HL-60 (cell line): Measurements from ENCODE around the gene KIF2A.

Experiments used
- DNase-seq, 2 experiments: peaks; one replicate each; pipeline ENCODE4 v3.0.0-alpha.2; 2010 to 2020; ENCODE audit warnings: low read depth in 1 of 2, low spot score in 1 of 2
- H3K27ac ChIP-seq: fragments of 250-450 bp; sonication (Bioruptor Pico); replicated peaks from 2 replicates; pipeline ENCODE4 v1.5.1; 2020; ENCODE audit warnings: mild to moderate bottlenecking, moderate library complexity
- H3K27me3 ChIP-seq: fragments of 250-450 bp; sonication (Bioruptor Pico); 2 replicates; pipeline ENCODE4 v1.5.1; 2021; ENCODE audit warnings: mild to moderate bottlenecking, moderate library complexity; ENCODE audit not compliant: insufficient read depth, poor library complexity, severe bottlenecking
- H3K4me3 ChIP-seq: replicated peaks from 2 replicates; pipeline ENCODE4 v1.5.1; 2011; ENCODE audit warnings: mild to moderate bottlenecking, control low read depth, low read length; ENCODE audit not compliant: insufficient read depth
- CTCF ChIP-seq: IDR thresholded peaks from one replicate; pipeline ENCODE4 v1.5.1; 2011; ENCODE audit warnings: low read length, control low read depth, inconsistent platforms; ENCODE audit not compliant: insufficient read depth
- GABPA ChIP-seq: IDR thresholded peaks from 2 replicates; pipeline ENCODE4 v1.6.1; 2012; ENCODE audit warnings: low read depth
- POLR2AphosphoS5 ChIP-seq: IDR thresholded peaks from 2 replicates; pipeline ENCODE4 v1.6.1; 2012; ENCODE audit warnings: low read depth
- REST ChIP-seq: IDR thresholded peaks from 2 replicates; pipeline ENCODE4 v1.6.1; 2012; ENCODE audit warnings: low read depth; ENCODE audit not compliant: insufficient replicate concordance
- SPI1 ChIP-seq: IDR thresholded peaks from 2 replicates; pipeline ENCODE4 v1.6.1; 2012; ENCODE audit warnings: low read depth, mild to moderate bottlenecking, borderline replicate concordance

KIF2A gene

GRCh38 chr5:62326702-62327101 lies 20.7 kb downstream of the KIF2A start:
- TF ChIP-seq REST: no peak
- H3K4me3 ChIP-seq: no peak overlapping the region
- H3K27ac ChIP-seq: no peak overlapping the region
- no peaks in the 10 kb centered on the region for H3K27me3 ChIP-seq
- no peak for DNase-seq

- no peak overlapping the region for H3K4me3 ChIP-seq
- H3K27me3 ChIP-seq: no peaks in the 10 kb centered on the region
- TF ChIP-seq REST (no peak), SPI1 (no peak), CTCF (no peak), POLR2AphosphoS5 (no peak), GABPA (no peak)
- no peak for DNase-seq
- H3K27ac ChIP-seq: no peak overlapping the region
Measured at GRCh38 chr5:62327138-62328053, 21.4 kb downstream of the KIF2A start.

GRCh38 chr5:62328772-62329491 lies 22.9 kb downstream of the KIF2A start:
- H3K27ac ChIP-seq: no peak overlapping the region
- TF ChIP-seq POLR2AphosphoS5: no peak
- TF ChIP-seq CTCF: no peak
- no peak for TF ChIP-seq GABPA
- TF ChIP-seq SPI1: no peak
- no peak for TF ChIP-seq REST
- H3K27me3 ChIP-seq: no peaks in the 10 kb centered on the region
- no peak for DNase-seq
- no peak overlapping the region for H3K4me3 ChIP-seq
